ENCODE data around the gene TSHZ2.

The TSHZ2 gene

GRCh38 chr20:53168491-53168890 lies 196.3 kb downstream of the TSHZ2 start:
- DNase-seq (ENCODE audit: low read depth), result no peak

GRCh38 chr20:53170196-53170595 lies 198.0 kb downstream of the TSHZ2 start:
- DNase-seq (ENCODE audit: low read depth), result no peak

GRCh38 chr20:53171065-53171464 lies 198.9 kb downstream of the TSHZ2 start:
- DNase-seq (ENCODE audit: low read depth), result no peak

- no peak for DNase-seq (ENCODE audit: low read depth)
Measured at GRCh38 chr20:53174454-53174853, 202.3 kb downstream of the TSHZ2 start.

- no peak for DNase-seq (ENCODE audit: low read depth)
Measured at GRCh38 chr20:53175135-53175780, 203.1 kb downstream of the TSHZ2 start.

GRCh38 chr20:53176134-53176533 lies 204.0 kb downstream of the TSHZ2 start:
- DNase-seq (ENCODE audit: low read depth), result no peak

GRCh38 chr20:53177687-53178086 lies 205.5 kb downstream of the TSHZ2 start:
- no peak for DNase-seq (ENCODE audit: low read depth)

GRCh38 chr20:53179749-53180148 lies 207.6 kb downstream of the TSHZ2 start:
- no peak for DNase-seq (ENCODE audit: low read depth)

GRCh38 chr20:53180928-53181362 lies 208.8 kb downstream of the TSHZ2 start:
- no peak for DNase-seq (ENCODE audit: low read depth)

GRCh38 chr20:53181866-53182376 lies 209.8 kb downstream of the TSHZ2 start:
- no peak for DNase-seq (ENCODE audit: low read depth)

- DNase-seq (ENCODE audit: low read depth), result no peak
Measured at GRCh38 chr20:53183181-53183580, 211.0 kb downstream of the TSHZ2 start.

GRCh38 chr20:53186635-53187034 lies 214.5 kb downstream of the TSHZ2 start:
- DNase-seq (ENCODE audit: low read depth), result no peak

GRCh38 chr20:53187392-53188068 lies 215.4 kb downstream of the TSHZ2 start:
- no peak for DNase-seq (ENCODE audit: low read depth)

- DNase-seq (ENCODE audit: low read depth), result no peak
Measured at GRCh38 chr20:53190225-53190624, 218.1 kb downstream of the TSHZ2 start.

GRCh38 chr20:53191957-53192356 lies 219.8 kb downstream of the TSHZ2 start:
- DNase-seq (ENCODE audit: low read depth), result no peak

- DNase-seq (ENCODE audit: low read depth), result no peak
Measured at GRCh38 chr20:53194306-53195290, 222.4 kb downstream of the TSHZ2 start.

- DNase-seq (ENCODE audit: low read depth), result no peak
Measured at GRCh38 chr20:53195876-53196610, 223.9 kb downstream of the TSHZ2 start.

- no peak for DNase-seq (ENCODE audit: low read depth)
Measured at GRCh38 chr20:53201588-53201987, 229.4 kb downstream of the TSHZ2 start.

- no peak for DNase-seq (ENCODE audit: low read depth)
Measured at GRCh38 chr20:53202777-53203176, 230.6 kb downstream of the TSHZ2 start.

- DNase-seq (ENCODE audit: low read depth), result no peak
Measured at GRCh38 chr20:53205046-53205445, 232.9 kb downstream of the TSHZ2 start.

- no peak for DNase-seq (ENCODE audit: low read depth)
Measured at GRCh38 chr20:53208110-53208832, 236.1 kb downstream of the TSHZ2 start.
